Hindlimb muscle (tissue), 1 donor: Measurements from ENCODE around the gene REXO5. TPM values are rescaled to one million over a fixed set of nuclear protein-coding genes. Genes with fewer than 3 reads are reported as not detected.
"Not testable (repeated sequence)": the region's sequence is repeated elsewhere in the genome, so short reads cannot be mapped to it uniquely, and the experiment has no call there.

Source experiments
- DNase-seq: peaks from one replicate; pipeline ENCODE4 v3.0.0-alpha.2; 2013
- polyA plus RNA-seq: library from polyadenylated mRNA; unstranded; fragments of 120-200 nt; gene quantifications from one replicate; pipeline ENCODE4 v1.2.1, GENCODE V29; 2013; ENCODE audit not compliant: insufficient read length

Gene REXO5, protein sequence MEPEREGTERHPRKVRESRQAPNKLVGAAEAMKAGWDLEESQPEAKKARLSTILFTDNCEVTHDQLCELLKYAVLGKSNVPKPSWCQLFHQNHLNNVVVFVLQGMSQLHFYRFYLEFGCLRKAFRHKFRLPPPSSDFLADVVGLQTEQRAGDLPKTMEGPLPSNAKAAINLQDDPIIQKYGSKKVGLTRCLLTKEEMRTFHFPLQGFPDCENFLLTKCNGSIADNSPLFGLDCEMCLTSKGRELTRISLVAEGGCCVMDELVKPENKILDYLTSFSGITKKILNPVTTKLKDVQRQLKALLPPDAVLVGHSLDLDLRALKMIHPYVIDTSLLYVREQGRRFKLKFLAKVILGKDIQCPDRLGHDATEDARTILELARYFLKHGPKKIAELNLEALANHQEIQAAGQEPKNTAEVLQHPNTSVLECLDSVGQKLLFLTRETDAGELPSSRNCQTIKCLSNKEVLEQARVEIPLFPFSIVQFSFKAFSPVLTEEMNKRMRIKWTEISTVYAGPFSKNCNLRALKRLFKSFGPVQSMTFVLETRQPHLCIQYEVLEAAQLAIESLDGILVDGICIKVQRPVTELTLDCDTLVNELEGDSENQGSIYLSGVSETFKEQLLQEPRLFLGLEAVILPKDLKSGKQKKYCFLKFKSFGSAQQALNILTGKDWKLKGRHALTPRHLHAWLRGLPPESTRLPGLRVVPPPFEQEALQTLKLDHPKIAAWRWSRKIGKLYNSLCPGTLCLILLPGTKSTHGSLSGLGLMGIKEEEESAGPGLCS
- polyA plus RNA-seq: 4.3 TPM

DNA sequence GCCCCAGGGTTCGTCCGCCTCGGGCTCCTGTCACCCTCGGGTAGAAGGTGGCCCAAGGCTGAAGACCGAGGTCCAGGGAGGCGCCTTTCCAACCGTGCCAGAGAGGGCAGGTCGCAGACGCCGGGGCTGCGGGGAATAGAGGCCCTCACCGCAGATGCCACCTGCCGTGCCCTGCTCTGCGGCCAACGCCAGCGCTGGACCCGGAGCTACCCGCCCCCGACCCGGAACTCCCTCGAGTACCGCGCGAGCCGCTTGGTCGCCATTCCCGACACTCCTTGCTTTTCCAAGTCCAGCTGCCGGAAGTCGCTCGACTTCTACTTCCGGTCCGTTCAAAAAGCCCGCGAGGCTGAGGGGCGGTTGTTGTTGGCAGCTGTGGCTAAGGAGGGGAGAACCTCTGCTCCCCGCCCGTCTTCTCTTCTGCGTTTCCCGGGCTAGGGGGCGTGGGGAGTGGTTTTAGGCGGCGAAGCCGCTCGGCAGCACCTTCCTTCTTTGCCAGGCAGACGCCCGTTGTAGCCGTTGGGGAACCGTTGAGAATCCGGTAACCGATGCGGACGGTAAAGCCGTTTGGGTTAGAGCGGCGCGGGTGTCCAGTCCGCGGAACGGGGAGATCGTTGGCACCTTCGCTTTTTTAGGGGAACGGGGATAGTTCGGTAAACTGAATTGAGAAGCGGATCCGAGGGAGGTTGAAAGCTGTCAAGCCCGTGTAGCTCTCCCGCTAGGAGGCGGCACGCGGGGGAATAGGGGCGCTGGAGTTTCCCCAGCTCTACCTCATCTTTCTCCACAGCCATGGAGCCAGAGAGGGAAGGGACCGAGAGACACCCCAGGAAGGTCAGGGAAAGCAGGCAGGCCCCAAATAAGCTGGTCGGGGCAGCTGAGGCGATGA is at the start of gene REXO5, which contains the start of gene ERI2:
Gene REXO5, plus strand, starts transcription at position 360 of the 883 bp plus-strand sequence. Its CDS starts 427 bp downstream, at position 787.
Gene ERI2, minus strand, starts transcription at position 305 of the 883 bp plus-strand sequence. Its CDS starts 42 bp downstream, at position 263.
- DNase-seq: peak; percentile 94

DNA sequence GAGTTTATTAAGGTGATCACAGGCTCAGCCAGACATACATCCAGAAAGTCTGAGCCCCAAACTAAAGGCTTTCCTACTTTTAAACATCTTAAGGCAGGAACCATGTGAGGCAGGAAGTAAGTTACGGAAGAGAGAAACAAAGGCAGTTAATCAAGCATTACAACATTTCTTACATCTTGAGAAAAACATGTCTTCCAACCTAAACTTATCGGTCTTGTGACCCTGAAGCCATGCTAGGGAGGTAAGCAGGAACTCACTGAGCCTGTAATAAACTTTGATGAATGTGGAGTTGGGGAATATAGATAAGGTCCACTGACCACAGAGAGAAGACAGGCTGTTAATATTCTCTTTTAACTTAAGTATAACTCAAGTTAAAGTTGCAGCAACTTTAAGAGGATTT is 46.0 kb upstream of the REXO5 start:
- no peak for DNase-seq

DNA sequence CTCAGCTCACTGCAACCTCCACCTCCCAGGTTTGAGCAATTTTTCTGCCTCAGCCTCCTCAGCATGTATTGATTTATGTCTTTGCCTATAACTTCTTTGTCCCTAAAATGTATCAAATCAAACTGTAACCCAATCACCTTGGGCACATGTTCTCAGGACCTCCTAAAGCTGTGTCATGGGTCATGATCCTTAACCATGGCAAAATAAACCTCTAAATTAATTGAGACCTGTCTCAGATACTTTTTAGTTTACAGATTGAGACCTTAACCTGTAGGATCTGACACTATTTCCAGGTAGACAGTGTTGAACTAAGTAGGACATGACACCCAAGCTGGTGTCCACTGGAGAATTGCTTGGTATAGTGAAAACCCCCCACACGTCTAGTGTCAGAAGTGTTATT is 45.2 kb upstream of the REXO5 start:
- DNase-seq: no peak

DNA sequence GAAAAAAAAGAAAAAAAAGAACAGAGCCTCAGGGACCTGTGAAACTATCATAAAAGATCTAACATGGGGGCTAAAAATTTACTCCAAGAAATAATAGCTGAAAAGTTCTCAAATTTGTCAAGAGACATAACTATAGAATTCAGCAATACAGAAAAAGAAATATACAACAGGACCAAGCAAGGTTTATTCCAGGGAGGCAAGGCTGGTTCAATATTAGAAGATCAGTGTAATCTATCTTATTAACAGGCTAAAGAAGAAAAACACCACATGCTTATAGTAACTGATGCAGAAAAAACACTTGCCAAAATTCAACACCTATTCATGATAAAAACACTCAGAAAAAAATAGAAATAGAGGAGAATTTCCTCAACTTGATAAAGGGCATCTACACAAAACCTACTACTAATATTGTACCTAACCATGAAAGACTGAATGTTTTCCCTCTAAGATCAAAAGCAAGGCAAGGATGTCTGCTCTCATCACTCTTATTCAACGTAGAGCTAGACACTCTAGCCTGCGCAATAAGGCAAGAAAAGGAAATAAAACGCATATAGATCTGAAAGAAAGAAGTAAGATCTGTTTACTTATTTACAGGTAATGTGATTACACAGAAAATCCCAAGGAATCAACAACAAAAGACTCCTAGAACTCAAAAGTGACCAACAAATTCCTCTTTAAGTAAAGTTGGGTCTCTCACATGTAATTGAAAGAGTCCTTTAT is 43.8 kb upstream of the REXO5 start:
- no peak for DNase-seq

DNA sequence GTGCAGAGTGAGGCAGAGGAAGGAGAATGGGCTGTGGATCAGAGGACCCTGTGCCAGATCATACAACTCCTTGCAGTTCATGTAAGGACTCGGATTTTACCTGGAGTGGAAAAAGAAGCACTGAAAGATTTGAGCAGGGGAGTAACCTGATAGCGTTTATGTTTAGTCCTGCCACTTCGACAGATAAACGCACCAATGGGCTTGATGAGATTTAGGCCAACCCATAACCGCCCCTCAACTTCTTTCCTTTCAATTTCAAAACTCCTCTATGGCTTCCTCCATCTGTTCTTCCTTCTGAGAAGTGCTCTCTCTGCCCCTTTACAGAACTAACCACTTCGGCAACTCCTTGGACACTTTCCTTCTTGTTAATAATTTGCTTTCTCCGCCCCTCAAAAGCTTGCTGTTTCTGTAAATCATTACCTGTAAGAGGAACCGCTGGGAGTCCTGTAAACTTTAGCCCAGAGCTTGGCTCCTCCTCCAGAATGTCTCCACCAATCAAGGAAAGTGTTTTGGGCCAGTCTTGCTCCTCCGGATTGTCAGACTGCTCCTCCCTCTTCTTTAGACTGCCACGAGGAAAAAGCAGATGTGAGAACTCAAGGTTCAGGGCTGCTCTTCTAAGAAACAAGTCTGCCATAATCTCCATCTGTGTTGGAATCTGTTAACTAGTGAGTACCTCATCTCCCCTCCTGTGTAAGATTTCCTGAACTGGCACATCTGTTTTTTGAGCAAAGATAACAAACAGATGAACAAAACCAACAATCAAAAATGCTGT is 42.7 kb upstream of the REXO5 start, which contains the start of gene ACSM3:
Gene ACSM3, plus strand, starts transcription at position 554 of the 772 bp plus-strand sequence. CDS start 6,021 bp downstream, outside the sequence.
- DNase-seq: peak; percentile 70

DNA sequence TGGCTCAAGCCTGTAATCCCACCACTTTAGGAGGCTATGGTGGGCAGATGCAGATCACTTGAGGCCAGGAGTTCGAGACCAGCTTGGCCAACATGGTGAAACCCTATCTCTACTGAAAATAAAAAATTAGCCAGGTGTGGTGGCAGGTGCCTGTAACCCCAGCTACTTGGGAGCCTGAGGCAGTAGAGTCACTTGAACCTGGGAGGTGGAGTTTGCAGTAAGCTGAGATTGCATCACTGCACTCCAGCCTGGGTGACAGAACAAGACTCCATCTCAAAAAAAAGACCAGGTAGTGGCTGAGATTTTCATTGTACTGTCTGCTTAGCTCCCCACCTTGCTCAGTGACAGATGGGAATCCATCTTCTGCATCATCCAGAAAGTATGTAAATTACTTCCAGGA is 41.9 kb upstream of the REXO5 start:
- not testable (repeated sequence) for DNase-seq

DNA sequence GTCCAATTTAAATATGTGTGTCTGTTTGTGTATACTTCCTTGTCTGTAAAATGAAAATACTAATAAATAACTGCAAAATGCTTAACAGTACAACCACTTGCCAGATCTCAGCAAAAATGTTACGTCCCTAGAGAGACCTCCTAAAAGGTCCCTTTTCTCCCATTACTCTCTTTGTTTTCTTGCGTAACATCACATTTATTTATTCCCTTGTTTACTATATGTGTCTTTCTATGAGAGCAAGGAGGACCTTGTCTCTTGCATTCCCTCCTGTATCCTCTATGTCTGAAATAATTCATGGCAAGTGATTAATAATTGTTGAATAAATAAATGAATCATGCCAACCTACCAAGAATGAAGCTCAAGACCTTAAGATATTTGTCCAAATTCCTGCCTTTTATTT is 40.6 kb upstream of the REXO5 start:
- no peak for DNase-seq

DNA sequence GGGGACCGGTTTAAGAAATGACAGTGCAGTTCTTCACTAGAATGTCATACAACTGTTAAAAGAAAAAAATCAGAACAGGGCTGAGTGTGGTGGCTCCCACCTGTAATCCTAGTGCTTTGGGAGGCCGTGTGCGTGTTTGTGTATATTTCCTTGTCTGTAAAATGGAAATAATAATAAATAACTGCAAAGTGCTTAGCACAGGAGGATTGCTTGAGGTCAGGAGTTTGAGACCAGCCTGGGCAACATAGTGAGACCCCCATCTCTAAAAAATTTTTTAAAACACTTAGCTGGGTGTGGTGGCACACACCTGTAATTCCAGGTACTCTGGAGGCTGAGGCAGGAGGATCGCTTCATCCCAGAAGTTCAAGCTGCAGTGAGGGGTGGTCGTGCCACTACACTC is 40.0 kb upstream of the REXO5 start:
- no peak for DNase-seq

DNA sequence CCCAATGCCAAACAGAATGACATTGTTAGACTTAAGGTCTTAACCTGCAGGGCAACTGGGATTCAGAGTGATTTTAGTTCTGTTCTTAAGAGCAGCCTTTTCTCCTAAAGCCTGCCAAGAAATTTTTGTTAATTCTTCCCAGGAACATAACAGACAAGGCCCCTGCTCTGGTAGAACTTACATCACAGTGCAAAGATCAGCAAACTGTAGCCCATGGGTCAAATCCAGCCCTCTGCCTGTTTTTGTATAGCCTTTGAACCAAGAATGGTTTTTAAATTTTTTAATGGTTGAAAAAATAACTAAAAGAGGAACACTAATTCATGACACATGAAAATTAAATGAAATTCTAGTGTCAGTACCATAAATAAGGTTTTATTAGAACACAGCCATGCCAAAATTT is 38.8 kb upstream of the REXO5 start:
- DNase-seq: no peak

DNA sequence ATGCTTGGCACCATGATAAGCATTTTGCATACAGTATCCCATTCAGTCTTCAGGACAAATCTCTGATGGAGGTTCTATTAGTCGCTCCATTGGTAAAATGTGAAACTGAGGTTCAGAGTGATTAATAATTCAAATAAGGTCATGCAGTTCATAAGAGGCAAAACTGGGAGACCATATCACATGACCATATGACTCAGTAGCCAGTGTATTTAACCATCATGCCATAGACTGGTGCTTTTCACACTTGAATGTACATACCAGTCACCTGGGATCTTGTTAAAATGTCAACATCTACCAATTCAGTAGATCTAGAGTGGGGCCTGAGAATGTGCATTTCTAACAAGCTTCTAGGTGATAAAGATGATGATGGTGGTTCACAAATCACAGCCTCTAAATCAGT is 38.2 kb upstream of the REXO5 start:
- DNase-seq: no peak

DNA sequence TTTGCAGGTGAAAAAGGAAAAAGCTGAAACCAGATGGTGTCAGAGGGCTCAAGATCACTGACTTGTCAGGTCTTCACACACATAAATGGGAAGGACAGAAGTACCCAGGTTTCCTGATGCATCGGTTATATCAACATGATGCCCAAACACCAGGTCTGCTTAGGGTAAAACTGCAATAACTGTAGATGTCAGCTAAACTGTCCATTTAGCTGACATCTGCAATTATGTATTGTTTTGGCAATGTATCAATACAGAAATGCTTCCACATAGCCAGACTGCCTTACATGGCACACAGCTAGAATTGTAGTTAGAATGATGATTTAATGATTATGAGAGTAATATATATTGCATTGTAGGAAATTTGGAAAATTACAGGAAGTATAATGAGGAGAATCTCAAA is 37.5 kb upstream of the REXO5 start:
- no peak for DNase-seq

DNA sequence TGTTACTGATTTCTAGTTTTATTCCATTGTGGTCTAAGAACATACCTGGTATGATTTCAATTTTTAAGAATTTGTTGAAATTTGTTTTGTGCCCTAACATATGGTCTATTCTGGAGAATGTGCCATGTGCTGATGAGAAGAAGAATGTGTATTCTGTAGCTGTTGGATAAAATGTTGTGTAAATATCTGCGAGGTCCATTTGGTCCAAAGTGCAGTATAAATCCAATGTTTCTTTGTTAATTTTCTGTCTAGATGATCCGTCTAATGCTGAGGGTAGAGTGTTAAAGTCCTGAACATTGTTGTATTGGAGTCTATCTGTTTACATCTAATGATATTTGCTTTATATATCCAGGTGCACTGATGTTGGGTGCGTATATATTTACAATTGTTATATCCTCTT is 32.6 kb upstream of the REXO5 start:
- no peak for DNase-seq

DNA sequence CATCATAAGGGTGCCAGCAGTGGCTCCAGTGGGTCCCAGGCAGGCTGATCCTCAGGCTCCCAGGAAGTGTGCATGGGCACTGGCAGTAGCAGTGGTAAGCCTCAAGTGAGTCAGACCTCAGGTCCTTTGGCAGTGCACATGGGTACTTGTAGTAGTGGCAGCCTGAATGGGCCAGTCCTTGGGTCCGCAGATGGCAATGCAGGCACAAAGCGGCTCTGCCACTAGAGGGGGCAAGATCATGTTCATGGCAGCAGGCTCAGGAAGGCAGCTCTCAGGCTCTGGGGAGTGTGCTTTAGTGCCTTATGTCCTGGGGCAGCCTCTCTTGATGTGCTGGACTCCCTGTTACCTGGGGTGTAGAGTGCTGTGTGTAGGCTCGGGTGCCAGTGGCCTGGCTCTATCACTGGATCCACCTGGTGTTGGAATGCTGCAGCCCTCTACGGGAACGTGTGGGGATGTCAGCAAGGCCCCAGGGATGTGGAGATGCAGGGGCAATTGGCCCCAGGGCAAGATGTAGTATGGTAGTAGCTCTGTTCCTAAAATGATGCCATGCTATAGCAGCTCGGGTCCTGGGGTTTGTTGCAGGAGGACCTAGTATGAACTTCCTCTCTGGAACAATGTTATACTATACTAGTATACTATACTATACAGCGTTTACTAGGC is 31.5 kb upstream of the REXO5 start:
- DNase-seq: no peak

DNA sequence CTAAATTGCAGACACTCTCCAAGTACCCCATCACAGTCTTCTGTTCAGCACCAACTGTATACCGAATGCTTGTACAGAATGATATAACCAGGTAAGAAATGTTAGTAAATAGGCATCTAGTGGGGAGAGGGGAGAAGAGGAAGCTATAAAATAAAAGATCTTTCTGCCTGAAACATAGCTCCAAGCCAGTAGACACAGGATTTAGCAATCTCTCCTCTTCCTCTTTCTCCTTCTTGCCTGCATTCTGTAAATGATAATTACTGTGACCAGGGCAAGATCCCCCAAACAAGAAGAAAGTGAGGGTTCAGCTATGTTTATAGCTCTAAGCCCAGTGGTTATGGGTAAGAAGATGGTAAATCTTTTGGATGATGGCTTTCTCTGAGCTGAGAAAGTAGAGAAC is 24.6 kb upstream of the REXO5 start:
- no peak for DNase-seq

DNA sequence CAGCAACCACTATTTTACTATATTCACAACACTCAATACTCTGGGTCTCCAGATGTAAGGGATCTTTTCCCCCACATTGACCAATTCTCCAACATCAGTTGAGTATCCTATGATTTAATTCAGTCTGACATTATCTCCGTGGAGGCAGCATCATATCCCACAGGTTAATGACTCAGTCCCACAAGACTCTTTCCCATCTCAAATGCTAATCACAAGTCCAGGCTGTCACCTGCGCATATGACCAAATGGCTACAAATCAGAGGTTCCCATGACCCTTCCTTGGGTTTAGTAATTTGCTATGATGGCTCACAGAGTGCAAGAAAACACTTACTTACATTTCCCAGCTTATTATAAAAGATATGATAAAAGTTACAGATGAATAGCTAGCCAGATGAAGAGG is 23.9 kb upstream of the REXO5 start:
- DNase-seq: no peak

DNA sequence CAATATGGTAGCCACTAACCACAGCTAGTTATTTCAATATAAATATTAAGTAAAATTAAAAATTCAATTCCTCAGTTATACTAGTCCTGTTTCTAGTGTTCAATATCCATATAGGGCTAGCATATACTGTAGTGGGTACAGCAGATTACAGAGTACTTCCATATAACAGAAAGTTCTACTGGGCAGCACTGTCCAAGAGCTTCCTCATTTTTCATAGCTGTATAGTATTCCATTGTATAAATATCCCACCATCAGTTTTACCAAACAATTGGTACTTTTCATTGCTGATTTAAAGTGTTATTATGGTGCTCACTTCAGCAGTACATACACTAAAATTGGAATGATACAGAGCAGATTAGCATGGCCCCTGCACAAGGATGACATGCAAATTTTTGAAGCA is 22.1 kb upstream of the REXO5 start:
- no peak for DNase-seq

DNA sequence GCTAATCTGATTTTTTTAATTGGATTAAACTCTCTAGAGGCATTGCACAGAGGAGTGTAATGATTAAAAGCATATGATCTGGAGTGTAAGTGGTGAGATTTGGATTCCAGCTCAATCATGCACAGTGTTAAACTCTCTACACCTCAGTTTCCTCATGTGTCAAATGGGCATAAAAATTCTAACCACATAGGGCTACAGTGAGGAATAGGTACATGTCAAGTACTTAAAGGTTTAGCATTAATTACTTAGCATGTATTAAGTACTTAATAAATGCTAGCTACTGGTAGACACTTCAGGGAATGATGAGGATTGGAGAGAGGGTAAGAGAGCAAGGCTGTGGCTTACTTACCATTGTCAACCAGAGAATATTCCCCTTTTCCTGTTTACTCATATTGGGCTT is 17.2 kb upstream of the REXO5 start:
- DNase-seq: no peak

DNA sequence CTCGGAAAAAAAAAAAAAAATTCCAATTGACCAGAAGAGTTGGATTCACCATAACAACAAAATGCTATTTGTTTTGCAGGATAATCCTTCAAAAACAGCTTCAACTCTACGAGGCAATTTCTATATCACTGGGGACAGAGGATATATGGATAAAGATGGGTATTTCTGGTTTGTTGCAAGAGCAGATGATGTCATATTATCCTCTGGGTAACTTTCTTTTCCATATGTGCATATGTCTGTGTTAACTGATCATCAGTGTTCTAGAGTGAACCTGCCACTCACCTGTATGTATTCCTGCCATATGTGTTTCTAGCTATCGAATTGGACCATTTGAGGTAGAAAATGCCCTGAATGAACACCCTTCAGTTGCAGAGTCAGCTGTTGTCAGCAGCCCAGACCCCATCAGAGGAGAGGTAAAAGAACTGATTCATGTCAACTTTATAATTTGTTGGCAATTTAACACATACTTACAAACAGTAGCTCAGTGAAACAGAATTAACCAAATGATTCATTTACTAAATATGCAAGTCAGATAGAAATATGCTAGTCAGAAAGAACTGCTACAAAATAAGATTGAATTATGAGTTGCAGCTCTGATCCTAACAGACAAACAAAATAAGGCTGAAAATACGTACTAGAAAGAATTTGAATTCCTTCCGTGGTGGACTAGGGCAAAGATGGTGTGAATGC is 14.3 kb upstream of the REXO5 start:
- no peak for DNase-seq

DNA sequence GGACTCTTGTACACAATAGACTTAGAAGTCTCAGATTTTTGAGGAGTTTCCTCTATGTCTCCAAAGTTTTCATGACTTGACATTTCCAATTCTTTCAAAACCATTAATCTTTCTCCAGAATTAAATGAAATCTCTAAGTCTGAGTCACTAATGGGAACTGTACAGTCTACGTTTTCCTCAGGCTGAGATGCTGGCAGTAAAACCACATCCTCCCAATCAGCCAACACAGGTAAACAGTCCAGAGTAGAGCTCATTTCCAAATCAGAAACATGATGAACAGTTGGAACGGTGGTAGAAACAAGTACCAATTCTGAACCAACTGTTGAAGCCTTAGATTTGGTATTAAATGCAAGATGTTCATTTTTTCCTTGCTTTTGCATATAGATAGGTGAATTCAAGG is 8.0 kb upstream of the REXO5 start:
- no peak for DNase-seq

DNA sequence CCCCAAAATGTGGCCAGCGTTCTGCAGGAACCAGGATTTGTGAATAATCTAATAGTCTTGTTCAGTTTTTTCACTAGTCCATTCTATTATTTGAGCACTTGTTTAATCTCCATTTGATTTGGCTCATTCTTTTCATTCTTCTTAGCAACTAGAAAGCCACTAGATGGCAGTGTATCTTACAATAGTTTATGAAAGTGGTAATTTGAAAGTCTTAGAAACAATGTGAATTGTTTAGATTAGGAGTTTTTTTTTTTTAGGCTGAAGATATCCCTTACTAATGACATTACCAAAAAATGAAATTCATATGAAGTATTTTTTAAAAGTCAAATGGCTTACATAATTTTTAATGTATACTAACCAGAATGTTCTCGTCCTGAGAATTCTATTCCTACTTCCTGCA is 6.7 kb upstream of the REXO5 start:
- no peak for DNase-seq
